ENCODE measurements around the gene PLEKHG2.

Gene PLEKHG2

DNA sequence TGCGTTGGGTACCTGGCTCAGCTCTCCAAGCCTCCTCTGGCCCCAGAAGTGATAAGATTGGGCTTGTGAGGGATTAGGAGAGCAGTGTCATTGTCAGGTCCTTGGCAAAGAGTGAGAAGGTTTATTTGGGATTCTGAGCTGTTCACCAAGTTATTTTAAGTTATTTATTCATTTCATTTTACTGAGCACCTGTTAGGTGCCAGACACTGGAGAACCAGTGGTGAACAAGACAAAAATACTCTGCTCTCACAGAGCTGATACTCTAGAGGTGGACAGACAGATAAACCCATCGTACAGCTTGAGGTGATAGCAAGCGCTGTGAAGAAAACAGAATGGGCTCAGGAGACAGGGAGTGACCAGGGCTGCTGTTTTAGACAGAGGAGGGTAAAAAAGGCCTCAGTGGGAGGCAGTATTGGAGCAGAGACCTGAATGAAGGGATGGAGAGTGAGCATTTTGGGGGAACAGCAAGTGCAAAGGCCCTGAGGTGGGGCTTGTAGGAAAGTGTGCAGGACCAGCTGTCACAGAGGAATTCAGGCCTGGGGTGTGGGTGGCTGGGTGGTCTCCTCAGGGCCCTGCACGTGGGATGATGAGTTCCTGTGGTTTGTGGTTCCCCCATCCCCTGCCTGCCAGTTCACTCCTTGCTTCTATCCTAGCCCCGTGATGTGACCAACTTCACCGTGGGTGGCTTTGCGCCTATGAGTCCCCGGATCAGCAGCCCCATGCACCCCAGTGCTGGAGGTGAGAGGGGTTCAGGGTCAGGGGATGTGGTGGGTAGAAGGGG, 59.5 kb downstream of the PLEKHG2 start:
- TF ChIP-seq EP300 (IDR thresholded peaks at IDR 0.05; ENCODE audit: borderline replicate concordance) (no peak), NFIC (IDR thresholded peaks at IDR 0.05) (no peak), TCF12 (IDR thresholded peaks at IDR 0.05; ENCODE audit: low read depth) (no peak), YY1 (IDR thresholded peaks at IDR 0.05; ENCODE audit: low read depth) (no peak), RAD21 (IDR thresholded peaks at IDR 0.05; ENCODE audit: low read depth) (no peak), FOXM1 (IDR thresholded peaks at IDR 0.05; ENCODE audit: borderline replicate concordance, low read depth) (no peak), CEBPB (IDR thresholded peaks at IDR 0.05) (no peak), TEAD4 (IDR thresholded peaks at IDR 0.05) (no peak), CREB1 (IDR thresholded peaks at IDR 0.05; ENCODE audit: low read depth) (no peak), EGR1 (IDR thresholded peaks at IDR 0.05) (no peak), TAF1 (IDR thresholded peaks at IDR 0.05; ENCODE audit: low read depth) (no peak), ZBTB7A (IDR thresholded peaks at IDR 0.05; ENCODE audit: low read depth) (no peak)
- TF ChIP-seq, protein P1, sequence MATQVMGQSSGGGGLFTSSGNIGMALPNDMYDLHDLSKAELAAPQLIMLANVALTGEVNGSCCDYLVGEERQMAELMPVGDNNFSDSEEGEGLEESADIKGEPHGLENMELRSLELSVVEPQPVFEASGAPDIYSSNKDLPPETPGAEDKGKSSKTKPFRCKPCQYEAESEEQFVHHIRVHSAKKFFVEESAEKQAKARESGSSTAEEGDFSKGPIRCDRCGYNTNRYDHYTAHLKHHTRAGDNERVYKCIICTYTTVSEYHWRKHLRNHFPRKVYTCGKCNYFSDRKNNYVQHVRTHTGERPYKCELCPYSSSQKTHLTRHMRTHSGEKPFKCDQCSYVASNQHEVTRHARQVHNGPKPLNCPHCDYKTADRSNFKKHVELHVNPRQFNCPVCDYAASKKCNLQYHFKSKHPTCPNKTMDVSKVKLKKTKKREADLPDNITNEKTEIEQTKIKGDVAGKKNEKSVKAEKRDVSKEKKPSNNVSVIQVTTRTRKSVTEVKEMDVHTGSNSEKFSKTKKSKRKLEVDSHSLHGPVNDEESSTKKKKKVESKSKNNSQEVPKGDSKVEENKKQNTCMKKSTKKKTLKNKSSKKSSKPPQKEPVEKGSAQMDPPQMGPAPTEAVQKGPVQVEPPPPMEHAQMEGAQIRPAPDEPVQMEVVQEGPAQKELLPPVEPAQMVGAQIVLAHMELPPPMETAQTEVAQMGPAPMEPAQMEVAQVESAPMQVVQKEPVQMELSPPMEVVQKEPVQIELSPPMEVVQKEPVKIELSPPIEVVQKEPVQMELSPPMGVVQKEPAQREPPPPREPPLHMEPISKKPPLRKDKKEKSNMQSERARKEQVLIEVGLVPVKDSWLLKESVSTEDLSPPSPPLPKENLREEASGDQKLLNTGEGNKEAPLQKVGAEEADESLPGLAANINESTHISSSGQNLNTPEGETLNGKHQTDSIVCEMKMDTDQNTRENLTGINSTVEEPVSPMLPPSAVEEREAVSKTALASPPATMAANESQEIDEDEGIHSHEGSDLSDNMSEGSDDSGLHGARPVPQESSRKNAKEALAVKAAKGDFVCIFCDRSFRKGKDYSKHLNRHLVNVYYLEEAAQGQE (IDR thresholded peaks at IDR 0.05; ENCODE audit: low read depth): no peak
- TF ChIP-seq, protein P2, sequence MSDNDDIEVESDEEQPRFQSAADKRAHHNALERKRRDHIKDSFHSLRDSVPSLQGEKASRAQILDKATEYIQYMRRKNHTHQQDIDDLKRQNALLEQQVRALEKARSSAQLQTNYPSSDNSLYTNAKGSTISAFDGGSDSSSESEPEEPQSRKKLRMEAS (IDR thresholded peaks at IDR 0.05): no peak
- TF ChIP-seq, protein P3, sequence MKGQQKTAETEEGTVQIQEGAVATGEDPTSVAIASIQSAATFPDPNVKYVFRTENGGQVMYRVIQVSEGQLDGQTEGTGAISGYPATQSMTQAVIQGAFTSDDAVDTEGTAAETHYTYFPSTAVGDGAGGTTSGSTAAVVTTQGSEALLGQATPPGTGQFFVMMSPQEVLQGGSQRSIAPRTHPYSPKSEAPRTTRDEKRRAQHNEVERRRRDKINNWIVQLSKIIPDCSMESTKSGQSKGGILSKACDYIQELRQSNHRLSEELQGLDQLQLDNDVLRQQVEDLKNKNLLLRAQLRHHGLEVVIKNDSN (IDR thresholded peaks at IDR 0.05): no peak

DNA sequence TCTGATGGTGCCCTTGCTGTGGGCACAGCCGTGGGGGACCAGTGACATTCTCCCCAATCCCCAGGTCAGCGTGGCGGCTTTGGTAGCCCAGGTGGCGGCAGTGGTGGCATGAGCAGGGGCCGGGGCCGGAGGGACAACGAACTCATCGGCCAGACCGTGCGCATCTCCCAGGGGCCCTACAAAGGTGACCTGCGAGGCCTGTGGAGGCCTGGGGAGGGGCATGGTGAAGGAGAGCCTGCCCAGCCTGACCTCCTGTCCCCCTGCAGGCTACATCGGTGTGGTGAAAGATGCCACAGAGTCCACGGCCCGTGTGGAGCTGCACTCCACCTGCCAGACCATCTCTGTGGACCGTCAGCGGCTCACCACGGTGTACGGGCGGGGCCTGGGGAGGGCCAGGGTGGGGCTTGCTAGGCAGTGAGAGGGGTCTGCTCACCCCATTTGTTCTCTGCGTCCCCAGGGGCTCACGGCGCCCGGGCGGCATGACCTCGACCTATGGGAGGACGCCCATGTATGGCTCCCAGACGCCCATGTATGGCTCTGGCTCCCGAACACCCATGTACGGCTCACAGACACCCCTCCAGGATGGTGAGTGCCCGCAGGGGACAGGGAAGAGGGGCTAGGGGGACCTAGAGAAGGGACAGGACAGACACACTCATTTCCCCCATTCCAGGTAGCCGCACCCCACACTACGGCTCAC, 60.4 kb downstream of the PLEKHG2 start:
- no peak for TF ChIP-seq CEBPB (IDR thresholded peaks at IDR 0.05)
- no peak for TF ChIP-seq FOXM1 (IDR thresholded peaks at IDR 0.05; ENCODE audit: borderline replicate concordance, low read depth)
- no peak for TF ChIP-seq TCF12 (IDR thresholded peaks at IDR 0.05; ENCODE audit: low read depth)
- TF ChIP-seq, protein P1 (IDR thresholded peaks at IDR 0.05; ENCODE audit: low read depth): no peak
- no peak for TF ChIP-seq YY1 (IDR thresholded peaks at IDR 0.05; ENCODE audit: low read depth)
- TF ChIP-seq EP300 (IDR thresholded peaks at IDR 0.05; ENCODE audit: borderline replicate concordance): no peak

DNA sequence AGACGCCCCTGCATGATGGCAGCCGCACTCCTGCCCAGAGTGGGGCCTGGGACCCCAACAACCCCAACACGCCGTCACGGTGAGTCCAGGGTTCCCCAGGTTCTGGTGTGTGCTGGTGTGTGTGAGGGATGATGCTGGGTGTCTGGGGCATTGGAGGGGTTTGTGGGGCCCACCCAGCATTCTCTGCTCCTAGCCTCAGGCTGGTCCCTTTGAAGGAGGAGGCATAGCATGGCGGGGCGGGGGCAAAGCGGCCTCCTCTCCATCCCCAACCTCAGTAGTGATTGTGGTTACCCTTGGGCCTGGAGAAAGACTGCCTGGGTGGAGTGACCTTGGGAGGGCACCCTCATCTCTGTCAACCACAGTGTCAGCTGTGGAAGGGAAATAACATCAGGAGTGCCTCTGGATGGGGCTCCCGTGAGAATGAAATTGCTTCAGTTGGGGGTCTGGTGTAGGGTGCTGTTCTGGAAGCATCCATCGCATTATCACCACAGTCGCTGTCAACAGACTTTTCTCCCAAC, 61.0 kb downstream of the PLEKHG2 start:
- no peak for TF ChIP-seq ZBTB7A (IDR thresholded peaks at IDR 0.05; ENCODE audit: low read depth)
- no peak for TF ChIP-seq CEBPB (IDR thresholded peaks at IDR 0.05)
- TF ChIP-seq EP300 (IDR thresholded peaks at IDR 0.05; ENCODE audit: borderline replicate concordance): no peak
- TF ChIP-seq CREB1 (IDR thresholded peaks at IDR 0.05; ENCODE audit: low read depth): no peak
- no peak for TF ChIP-seq TCF12 (IDR thresholded peaks at IDR 0.05; ENCODE audit: low read depth)
- no peak for TF ChIP-seq NFIC (IDR thresholded peaks at IDR 0.05)
- TF ChIP-seq, protein P3 (IDR thresholded peaks at IDR 0.05): no peak
- no peak for TF ChIP-seq YY1 (IDR thresholded peaks at IDR 0.05; ENCODE audit: low read depth)
- TF ChIP-seq RAD21 (IDR thresholded peaks at IDR 0.05; ENCODE audit: low read depth): no peak
- TF ChIP-seq, protein P1 (IDR thresholded peaks at IDR 0.05; ENCODE audit: low read depth): no peak
- no peak for TF ChIP-seq TEAD4 (IDR thresholded peaks at IDR 0.05)
- TF ChIP-seq, protein P2 (IDR thresholded peaks at IDR 0.05): no peak
- TF ChIP-seq TAF1 (IDR thresholded peaks at IDR 0.05; ENCODE audit: low read depth): no peak
- TF ChIP-seq EGR1 (IDR thresholded peaks at IDR 0.05): no peak
- TF ChIP-seq FOXM1 (IDR thresholded peaks at IDR 0.05; ENCODE audit: borderline replicate concordance, low read depth): no peak
